ENCODE results near the gene NBEA.
"Not testable (repeated sequence)": the region's sequence is repeated elsewhere in the genome, so short reads cannot be mapped to it uniquely, and the experiment has no call there.

NBEA gene

DNA sequence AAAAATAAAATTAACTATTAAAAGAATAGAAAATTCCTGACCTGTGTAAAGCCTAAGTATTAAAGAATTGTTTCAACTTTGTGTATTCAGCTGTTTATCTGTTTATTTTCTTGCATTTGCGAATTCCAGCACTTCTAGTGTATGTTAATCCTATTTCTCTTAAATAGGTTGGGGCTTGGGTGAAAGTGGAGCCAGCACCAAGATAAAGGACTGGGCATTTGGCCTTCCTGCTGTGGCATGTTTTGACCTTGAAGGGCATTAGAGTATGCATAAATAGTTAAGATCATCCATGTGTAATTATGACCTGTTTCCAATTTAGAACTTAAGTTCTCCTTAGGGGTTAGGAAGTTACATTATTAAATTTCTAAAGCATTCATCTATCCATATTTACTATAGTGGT lies 151.3 kb downstream of the NBEA start:
- no peak for FAIRE-seq

DNA sequence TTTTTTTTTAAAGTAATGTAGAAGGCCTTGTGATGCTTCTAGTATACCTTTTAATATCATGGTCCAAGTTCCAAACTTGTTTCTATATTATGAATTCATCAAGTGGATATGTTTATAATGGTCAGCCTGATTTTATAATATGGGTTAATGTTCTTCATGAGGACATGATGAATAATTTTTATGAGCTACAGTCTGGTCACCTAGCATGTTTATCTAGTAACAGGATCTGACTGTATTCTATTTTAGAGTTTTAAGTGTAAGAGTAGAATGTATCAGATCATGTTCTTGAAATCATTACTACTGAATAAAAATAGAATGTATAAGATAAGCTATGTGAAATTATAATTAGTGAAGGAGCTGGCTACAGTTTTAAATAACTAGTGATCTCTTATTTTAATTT lies 164.7 kb downstream of the NBEA start:
- peak; percentile 30 for FAIRE-seq

DNA sequence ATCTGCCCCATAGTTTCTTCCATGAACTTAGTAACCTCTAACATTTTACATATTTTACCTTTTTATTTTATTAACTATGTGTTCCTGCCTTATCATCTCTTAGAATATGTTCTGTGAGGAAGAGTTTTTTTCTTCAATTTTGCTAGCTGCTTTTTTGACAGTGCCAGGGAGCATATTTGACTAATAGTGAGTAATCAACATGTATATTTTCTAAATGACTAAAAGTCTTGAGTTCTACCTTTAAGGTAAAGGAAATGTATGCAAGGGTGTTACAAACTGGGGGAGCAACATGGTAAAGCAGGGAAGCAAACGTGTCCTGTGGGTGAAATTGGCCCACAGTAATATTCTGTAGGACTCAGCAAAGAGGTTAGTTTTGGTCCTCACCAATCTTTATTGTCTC lies 165.5 kb downstream of the NBEA start:
- peak; percentile 6 for FAIRE-seq

DNA sequence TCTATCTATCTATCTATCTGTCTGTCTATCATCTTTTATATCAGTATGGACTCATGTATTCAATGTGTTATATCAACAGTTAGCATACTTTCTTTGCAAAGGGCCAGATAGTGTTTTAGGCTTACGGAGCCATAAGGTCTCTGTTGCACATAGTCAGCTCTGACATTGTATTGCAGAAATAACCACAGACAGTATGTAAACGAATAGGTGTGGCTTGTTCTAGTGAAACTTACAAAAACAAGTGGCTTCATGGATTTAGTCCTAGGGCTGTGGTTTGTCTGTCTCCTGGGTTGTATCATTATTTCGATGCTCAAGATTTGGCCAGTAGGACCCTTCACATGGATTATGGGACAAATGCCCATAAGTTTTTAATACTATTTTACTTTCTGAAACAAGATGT lies 171.5 kb downstream of the NBEA start:
- FAIRE-seq: not testable (repeated sequence)

DNA sequence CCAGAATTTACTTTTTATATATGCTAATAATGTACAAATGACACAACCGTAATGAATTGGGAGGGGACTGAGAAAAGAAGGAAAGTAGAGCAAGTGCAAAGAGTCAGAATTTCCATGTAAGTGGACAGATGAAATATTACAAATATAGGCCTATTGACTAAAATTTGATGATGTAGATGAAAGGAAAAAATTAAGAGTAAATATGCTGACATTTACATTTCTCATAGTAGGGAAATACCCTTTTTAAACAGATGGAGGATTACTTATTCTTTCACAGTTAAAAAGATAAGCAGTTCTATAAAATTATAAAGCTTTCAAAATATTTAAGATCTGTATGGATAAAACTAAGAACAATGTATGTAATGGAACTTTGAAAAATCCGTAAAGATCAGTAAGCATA lies 185.4 kb downstream of the NBEA start:
- peak; percentile 53 for FAIRE-seq

DNA sequence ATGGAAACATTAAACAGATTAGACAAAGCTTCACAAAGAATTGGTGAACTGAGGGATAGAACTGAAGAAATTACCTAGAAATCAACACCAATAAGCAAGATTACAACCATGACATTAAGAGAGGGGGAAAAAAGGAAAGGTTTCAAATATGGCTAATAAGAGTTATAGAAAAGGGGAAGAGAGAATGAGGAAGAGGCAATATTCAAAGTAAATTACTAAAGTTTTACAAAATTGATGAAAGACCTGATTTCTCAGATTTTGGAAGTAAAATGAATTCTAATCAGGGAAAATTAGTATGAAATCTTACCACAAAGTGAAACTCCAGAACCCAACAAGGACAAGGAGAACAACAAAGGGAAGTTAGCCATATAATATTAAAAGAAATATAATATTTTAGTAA lies 187.4 kb downstream of the NBEA start:
- FAIRE-seq: no peak

DNA sequence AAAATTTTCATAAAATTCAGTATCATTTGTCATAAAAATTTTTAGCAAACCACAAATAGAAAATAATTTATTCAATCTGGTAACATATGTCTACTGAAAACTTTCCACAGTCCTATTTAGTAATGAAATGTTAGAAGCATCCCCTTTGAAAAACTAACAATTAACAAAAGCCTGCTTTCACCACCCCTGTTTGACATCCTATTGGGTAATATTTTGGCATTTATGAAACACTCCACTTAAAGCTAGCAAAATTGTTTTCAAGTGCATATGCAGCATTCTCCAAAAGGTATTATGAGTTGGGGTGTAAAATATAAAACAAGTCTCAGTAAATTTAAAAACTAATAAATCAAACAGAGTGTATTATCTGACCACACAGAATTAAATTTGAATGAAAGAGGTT lies 189.4 kb downstream of the NBEA start:
- FAIRE-seq: no peak

DNA sequence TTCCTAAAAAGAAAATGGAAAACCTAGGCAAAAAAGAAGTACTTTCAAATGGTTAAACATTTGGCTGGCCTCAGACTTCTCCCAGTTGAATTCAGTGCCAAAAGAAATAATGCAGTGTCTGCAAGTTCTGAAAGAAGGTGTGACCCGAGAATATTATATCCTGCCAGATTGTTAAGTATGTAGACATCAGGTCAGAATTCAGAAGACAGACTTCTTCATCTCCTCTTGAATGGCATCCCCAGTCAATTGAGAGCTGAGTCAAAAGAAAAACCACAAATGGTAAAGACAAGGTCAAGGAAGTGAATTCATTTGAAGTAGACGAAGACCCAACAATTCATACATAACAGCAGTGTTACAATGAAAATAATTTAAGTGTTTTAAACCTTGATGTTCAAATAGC lies 194.5 kb downstream of the NBEA start:
- peak; percentile 72 for FAIRE-seq

DNA sequence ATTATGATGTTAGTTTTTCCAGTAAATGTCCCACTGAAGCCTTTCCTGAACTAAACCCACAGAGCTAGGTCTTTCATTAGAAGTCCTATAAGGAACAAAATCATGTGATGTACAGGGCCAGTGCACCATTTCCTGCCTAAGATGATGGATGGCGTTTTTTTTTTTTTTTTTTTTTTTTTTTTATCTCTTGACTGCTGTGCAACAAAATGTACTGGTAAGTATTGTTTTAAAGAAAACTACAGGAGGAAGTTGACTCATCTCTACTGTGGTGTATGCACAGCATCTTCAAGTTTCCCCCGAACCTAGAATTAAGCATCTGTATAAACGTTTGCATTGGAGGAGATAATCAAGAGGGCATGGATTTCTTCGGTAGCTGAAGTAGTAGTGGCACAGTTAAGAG lies 197.5 kb downstream of the NBEA start:
- FAIRE-seq: no peak

DNA sequence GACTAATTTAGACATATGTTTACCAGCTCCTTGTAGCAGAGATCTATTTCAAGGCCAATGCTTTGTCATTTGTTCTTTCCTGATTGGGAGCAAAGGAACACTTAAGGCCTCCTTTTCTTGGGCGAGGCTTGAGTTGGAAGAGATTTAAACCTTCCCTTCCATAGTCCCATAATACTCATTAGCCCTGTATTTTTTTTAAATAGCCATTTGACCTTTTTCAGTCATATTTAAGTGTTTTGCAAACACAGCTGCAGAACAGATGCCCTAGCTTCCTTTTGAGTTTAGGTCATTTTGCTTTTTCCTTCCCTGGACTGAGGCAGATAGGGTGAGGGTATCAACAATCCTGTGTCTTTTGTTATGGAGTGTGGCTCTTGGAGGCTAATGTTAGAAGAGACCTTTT lies 198.3 kb downstream of the NBEA start:
- no peak for FAIRE-seq

DNA sequence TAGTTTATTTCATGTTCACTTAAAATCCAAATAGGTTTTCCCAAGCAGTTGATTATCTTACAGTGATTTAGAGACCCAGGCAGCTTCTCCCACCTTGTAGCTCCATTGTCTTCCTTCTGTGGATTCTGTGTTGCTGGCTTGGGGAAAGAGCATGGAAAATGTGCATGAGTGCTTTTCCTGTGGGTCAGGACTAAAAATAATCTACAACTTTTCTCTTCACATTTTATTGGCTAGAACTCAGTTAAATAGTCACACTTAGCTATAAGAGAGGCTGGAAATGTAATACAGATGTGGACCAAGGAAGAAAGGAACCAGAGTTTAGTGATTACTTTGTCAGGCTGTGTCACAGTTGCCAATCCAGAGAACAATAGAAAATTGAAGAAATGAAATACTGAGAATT lies 198.8 kb downstream of the NBEA start:
- no peak for FAIRE-seq

DNA sequence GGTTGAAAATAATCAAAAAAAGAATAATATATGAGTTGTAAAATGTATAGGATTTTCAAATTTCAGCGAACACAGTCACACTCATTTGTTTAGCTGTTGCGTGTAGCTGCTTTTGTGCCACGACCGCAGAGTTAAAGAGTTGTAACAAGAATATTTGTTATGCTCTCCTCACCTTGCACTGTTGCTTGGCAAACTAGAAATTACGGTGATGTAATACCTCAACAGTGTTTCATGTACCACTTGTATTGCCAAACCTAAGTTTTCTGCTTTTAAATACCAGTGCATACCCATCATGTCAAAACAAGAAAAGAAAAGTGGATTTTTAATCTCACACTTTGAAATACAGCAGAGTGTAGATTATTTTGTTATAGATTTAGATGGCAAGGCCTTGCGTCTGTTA lies 201.1 kb downstream of the NBEA start:
- no peak for FAIRE-seq

DNA sequence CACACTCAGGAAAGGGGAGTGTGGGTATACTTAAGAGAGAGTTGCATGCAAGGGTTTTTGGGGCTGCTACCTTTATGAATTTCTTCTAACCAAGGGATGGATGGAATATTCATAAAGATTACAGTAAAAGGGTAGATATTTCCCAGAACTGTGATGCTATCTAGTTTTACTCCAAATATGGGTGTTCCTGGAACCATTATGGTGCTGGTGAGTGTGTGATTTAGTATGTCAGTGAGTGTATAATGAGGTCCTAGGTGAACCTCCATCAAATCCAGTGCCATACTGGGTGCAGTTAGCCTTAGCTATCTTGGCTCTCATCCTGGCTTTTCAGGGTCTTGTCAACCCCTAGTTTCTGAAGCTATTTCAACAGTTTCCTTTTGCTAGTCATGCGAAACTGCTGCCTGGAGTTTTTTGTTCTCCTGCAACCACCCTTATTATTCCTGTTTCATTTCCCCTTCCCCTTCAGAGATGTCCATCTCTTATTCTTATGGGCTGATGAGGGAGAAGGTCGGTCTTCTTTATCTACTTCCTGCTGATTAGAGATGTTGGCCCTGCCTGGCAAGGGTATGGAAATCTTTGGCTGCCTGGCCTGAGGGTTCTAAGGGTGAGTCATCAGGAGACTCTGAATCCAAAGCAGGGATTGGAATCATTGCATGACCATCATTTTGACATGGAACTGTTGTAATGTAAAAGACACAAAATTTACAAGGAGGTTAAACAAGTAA lies 202.3 kb downstream of the NBEA start:
- no peak for FAIRE-seq

DNA sequence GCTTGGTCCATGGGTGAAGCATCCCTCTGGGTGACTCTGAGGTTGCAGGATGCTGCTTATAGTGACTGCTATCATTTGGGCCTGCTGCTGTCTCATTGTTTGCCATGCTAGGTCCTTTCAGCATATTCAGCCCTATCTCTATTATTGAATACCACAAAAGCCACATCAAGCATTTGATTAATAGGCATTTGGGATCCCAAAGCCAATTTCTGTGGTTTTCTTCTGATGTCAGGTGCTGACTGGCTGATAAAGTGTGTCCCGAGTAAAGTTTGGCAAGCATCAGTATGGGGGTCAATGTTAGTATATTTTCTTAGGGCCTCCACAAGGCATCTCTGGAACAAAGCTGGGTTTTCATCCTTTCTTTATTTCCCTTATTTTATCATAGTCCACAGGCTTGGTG lies 204.6 kb downstream of the NBEA start:
- FAIRE-seq: no peak

DNA sequence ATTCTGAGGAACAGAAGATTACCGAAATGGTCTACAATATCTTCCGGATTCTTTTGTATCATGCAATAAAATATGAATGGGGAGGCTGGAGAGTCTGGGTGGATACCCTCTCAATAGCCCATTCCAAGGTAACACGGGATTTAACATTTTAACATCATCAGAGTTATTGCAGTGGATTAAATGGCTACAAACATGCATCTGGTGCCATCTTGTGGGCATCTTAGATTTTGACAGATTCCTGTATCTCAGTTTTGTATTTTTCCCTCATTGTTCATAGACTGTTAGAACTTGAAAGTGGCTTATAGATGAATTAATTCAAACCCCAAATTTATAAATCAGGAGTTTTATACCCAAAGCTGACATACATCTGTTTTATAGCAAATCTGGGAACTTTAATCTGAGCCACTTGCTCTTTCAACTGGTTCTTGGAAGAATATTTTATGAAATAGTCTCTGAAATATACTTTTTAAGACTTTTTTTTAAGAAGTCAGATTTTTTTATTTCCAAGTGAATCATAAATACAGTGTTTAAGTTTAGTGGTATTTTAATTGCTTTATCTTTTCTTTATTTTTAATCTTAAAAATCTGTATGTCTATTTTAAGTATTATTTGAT lies 215.2 kb downstream of the NBEA start:
- peak; percentile 96 for FAIRE-seq

DNA sequence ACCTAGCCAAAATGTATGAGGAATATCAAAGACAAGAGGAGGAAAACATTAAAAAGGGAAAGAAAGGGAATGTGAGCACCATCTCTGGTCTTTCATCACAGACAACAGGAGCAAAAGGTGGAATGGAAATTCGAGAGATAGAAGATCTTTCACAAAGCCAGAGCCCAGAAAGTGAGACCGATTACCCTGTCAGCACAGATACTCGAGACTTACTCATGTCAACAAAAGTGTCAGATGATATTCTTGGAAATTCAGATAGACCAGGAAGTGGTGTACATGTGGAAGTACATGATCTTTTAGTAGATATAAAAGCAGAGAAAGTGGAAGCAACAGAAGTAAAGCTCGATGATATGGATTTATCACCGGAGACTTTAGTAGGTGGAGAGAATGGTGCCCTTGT lies 217.0 kb downstream of the NBEA start:
- no peak for FAIRE-seq

DNA sequence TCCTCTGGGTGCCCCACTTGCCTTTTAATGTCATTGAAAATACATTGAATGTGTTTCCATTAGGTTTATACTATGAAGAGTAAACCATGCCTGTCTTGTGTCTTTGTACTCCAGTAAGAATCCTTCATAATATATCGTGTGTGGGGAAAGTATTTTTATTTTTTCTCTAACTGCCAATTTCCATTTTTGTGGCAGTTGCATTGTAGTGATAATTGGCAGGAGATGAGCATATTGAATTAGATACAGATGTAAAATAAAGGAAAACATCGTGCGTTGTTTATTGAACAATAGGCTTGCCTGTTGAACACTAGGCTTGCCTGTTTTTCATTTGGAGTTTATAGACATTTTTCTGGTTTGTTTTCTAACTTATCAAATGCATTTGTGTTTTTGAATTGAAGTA lies 218.8 kb downstream of the NBEA start:
- FAIRE-seq: no peak

DNA sequence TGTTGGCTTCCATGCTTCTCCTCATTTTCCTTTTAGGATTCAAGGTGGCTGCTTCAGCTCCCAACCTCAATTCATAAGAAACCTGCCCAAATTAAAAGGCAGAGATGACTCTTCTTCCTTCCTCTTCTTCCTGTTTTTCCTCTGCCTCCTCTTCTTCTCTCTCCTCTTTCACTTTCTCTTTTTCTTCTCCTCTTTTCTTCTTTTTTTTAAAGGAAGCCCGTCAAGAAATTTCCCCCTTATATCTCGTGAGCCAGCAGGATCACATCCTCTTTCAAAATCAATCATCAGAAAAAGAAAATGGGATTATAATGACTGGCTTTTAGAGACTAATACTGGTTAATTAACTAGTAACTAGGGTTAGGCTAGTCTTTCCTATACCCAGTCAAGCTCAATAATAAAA lies 220.3 kb downstream of the NBEA start:
- FAIRE-seq: no peak

DNA sequence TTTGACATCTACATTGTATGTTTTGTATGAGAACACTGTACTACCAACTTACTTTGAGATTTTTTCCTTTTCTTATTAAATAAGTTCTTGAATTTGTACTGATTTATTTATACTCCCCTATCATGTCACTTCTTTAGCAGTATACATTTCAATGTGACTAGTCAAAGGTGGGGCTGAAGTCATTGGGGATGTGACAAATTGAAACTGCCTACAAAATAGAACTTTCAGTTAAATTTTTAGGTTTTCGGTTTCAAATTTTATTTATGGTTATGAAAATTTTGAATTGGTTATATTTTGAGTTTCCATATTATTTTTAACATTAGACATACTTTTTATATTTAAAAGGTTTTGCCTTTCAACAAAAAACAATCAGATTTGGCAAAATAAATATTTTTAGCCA lies 221.6 kb downstream of the NBEA start:
- no peak for FAIRE-seq

DNA sequence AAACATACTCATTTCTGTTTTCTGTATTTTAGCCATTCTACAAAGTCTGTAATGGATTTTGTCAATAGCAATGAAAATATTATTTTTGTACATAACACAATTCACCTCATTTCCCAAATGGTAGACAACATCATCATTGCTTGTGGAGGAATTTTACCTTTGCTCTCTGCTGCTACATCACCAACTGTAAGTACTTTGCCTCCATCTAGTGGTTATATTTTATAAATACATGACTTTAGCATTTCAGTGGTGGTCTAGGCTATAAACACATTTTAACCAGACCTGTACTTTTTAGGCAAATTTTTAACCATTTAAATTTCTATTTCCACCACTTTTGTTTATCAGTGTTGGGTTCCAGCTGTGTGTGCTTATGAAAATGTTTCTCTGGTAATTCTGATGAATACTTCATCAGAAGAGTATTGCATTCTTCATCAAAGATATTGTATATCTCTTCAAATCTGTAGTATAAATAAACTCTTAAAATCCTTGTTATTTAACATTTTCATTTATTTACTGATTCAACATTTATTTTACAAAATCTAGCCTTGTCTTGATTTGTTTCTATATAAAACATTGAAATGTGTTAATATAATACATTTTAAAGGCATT lies 222.4 kb downstream of the NBEA start:
- FAIRE-seq: peak; percentile 98

DNA sequence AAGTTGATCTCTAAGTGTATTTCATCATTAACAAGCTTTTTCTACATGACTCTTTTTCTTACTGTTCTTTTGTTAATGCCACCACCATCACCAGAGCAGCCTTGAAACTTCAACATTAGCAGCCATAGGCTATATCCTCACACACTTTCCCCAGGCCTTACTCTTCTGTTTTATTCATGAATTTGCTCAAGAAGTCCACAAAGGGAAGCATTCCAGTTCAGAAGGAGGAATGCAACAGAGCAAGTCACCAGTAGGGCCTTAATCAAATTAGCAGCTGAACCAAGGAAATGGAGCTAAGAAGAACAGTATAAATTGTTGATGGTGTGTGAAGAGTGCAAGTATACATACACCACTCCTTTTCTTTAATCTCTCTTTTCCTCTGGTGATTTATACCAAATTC lies 223.1 kb downstream of the NBEA start:
- no peak for FAIRE-seq

DNA sequence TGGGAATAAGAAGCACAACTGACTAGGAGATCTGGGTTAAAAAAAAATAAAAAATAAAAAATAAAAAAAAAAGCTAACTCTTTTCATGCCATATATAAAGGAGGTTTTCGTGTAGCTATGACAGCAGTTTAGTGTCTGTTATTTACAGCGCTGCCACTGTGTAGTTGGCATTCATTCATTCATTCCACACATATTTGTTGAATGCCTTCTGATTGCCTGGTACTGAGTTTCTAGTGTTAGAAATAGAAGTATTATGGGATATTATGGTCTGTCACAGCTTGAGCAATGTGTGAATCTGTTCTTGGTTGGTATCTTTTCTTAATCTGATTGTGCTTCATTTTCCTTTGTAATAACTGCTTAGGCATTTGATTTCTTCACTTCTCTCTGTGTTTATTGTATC lies 237.4 kb downstream of the NBEA start:
- FAIRE-seq: no peak

DNA sequence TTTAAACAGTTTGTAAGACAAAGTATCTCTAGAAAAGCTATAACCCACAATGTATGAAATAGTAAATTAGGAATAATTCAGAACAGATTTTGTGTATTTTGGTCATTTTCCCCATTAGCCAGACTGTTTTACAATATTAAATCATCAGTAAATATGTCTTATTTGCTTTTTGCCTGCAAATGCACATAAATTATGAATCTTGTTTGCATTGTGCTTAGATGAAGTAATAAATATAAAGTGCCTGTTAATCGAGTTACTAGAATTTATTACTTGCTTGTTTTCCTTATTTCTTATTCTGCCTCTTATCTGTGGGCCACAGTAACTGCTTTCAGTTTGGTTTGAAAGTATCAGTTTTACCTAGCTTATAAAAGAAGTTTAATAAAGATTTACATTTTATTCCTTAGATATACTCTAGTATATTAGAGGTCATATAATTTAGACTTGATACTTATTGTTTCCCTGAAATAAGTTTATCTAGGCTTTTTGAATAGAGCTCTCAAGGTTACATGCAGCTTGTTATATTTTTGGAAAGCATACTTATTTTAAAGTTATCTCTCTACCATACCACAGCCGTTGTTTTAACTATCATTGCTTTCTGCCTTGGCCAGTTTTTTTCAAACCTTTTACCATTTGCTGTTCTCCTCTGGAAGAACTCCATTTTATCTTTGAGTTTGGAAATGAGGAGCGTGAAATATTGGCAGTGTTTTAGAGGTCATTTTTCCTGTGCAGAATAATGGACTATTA lies 238.0 kb downstream of the NBEA start:
- no peak for FAIRE-seq

DNA sequence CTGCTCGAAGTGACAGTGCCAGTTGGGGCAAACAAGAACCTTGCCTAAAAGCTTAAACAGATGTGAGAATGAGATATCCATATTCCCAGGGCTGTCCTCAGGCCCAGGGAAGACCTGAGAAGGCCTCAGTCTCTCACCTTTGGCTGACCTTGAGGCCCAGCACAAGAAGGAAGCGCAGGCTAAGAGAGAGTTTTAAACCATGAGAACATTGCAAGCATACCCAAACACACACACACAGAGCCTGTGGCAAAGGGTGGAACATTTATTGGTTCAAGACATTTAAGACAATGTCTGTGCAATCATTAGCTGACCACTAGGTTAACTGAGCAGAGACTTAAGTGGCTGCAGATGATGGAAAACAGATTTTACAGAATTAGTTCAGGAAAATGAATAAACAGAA lies 248.2 kb downstream of the NBEA start:
- FAIRE-seq: no peak
